Peyer's patch (tissue), 4 donors: ENCODE measurements around the gene PCBP2.

ENCODE experiments used
- CTCF ChIP-seq, 6 experiments: fragments of 450-650 bp in 4 of 6; fragments of 200-600 bp in 2 of 6; sonication (generic) in 1 of 6; IDR thresholded peaks; one replicate each; pipeline ENCODE4 v1.5.1; 2017 to 2019; ENCODE audit warnings: antibody characterized with exemption in 6 of 6, mild to moderate bottlenecking in 3 of 6, moderate library complexity in 1 of 6
- POLR2A ChIP-seq, 2 donors: fragments of 450-650 bp; IDR thresholded peaks; one replicate each; pipeline ENCODE4 v1.5.1; 2017; ENCODE audit warnings: antibody characterized with exemption in 2 of 2, mild to moderate bottlenecking in 2 of 2, moderate library complexity in 2 of 2

- no peak for TF ChIP-seq POLR2A (IDR thresholded peaks at IDR 0.05)
- no peak for TF ChIP-seq CTCF (IDR thresholded peaks at IDR 0.05)
Measured at GRCh38 chr12:53513712-53514410, 62.0 kb downstream of the PCBP2 start.
